Measurements from ENCODE around the gene SETBP1. TPM values are rescaled to one million over a fixed set of nuclear protein-coding genes. Genes with fewer than 3 reads are reported as not detected.
A peak's percentile ranks its signal among the peaks of the same experiment; 100 is the strongest.

SETBP1 gene
- total RNA-seq, 1 experiment from 2014 or later: 9.6 TPM

DNA sequence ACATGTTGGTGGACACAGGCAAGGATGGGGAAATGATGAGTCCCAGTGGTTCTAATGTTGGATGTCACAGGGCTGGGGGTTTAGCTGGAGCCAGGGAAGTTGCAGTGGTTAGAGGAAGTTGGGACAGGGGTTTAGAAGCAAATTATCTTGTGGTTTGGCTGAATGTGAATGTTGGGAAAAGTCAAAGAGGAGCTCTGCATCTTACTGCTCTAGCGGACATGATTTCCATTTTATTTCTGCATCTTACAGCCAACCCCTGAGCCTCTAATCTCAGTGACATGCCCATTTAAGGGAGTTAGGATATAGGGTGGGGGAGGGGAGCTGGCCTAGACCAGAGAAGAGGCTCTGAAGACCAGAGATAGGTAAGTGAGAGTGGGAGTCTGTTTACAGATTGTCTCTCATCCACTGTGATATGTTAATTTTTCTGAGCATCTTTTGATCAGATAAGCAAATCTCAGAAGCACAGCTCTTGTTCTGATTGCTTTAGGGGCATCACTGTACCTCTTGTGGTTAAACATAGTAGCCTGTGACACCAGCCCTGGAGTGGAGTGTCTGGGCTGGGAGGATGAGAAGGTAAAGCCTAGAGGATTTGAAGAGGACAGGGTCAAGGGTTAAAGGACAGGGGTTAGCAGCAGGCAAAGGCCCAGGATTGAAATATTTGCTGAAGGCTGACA lies 43.6 kb downstream of the SETBP1 start:
- ATAC-seq (peak; percentile 36; the same call in 1 of the 2 replicates), DNase-seq (ENCODE audit: low spot score) (no peak)
- ChIA-PET CTCF (interaction anchor here (0.8 to 1.4 kb wide), 2 partner anchors 9 to 45 kb away, joined by 3 read pairs; no protein-coding TSS in a partner anchor), POLR2A (no interaction called here)
- TF ChIP-seq, protein P1, sequence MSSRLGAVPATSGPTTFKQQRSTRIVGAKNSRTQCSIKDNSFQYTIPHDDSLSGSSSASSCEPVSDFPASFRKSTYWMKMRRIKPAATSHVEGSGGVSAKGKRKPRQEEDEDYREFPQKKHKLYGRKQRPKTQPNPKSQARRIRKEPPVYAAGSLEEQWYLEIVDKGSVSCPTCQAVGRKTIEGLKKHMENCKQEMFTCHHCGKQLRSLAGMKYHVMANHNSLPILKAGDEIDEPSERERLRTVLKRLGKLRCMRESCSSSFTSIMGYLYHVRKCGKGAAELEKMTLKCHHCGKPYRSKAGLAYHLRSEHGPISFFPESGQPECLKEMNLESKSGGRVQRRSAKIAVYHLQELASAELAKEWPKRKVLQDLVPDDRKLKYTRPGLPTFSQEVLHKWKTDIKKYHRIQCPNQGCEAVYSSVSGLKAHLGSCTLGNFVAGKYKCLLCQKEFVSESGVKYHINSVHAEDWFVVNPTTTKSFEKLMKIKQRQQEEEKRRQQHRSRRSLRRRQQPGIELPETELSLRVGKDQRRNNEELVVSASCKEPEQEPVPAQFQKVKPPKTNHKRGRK (CRISPR knock-in tag; IDR thresholded peaks at IDR 0.05; ENCODE audit: borderline replicate concordance): no peak
- TF ChIP-seq ZNF317 (CRISPR knock-in tag; IDR thresholded peaks at IDR 0.05; ENCODE audit: borderline replicate concordance, low read depth): no peak
- TF ChIP-seq SMAD3 (CRISPR knock-in tag; IDR thresholded peaks at IDR 0.05; ENCODE audit: borderline replicate concordance): no peak
- TF ChIP-seq GABPB1 (CRISPR knock-in tag; IDR thresholded peaks at IDR 0.05): no peak
- no peak for TF ChIP-seq RORB (CRISPR knock-in tag; IDR thresholded peaks at IDR 0.05)
- TF ChIP-seq STAT6 (CRISPR knock-in tag; conservative IDR thresholded peaks at IDR 0.05; ENCODE audit: low read depth): no peak
- no peak for TF ChIP-seq HMGA2 (CRISPR knock-in tag; IDR thresholded peaks at IDR 0.05)
- TF ChIP-seq JUN (CRISPR knock-in tag; IDR thresholded peaks at IDR 0.05): no peak
- no peak for TF ChIP-seq FOXK1 (CRISPR knock-in tag; IDR thresholded peaks at IDR 0.05)
- no peak for TF ChIP-seq ZNF423 (CRISPR knock-in tag; IDR thresholded peaks at IDR 0.05)
- no peak for TF ChIP-seq ZNF263 (CRISPR knock-in tag; IDR thresholded peaks at IDR 0.05; ENCODE audit: low read depth)
- TF ChIP-seq NR3C1 (CRISPR knock-in tag; conservative IDR thresholded peaks at IDR 0.05; ENCODE audit: low read depth): no peak
- TF ChIP-seq CTCF (IDR thresholded peaks at IDR 0.05): no peak
- no peak for TF ChIP-seq SP1 (CRISPR knock-in tag; conservative IDR thresholded peaks at IDR 0.05)
- TF ChIP-seq, protein P2, sequence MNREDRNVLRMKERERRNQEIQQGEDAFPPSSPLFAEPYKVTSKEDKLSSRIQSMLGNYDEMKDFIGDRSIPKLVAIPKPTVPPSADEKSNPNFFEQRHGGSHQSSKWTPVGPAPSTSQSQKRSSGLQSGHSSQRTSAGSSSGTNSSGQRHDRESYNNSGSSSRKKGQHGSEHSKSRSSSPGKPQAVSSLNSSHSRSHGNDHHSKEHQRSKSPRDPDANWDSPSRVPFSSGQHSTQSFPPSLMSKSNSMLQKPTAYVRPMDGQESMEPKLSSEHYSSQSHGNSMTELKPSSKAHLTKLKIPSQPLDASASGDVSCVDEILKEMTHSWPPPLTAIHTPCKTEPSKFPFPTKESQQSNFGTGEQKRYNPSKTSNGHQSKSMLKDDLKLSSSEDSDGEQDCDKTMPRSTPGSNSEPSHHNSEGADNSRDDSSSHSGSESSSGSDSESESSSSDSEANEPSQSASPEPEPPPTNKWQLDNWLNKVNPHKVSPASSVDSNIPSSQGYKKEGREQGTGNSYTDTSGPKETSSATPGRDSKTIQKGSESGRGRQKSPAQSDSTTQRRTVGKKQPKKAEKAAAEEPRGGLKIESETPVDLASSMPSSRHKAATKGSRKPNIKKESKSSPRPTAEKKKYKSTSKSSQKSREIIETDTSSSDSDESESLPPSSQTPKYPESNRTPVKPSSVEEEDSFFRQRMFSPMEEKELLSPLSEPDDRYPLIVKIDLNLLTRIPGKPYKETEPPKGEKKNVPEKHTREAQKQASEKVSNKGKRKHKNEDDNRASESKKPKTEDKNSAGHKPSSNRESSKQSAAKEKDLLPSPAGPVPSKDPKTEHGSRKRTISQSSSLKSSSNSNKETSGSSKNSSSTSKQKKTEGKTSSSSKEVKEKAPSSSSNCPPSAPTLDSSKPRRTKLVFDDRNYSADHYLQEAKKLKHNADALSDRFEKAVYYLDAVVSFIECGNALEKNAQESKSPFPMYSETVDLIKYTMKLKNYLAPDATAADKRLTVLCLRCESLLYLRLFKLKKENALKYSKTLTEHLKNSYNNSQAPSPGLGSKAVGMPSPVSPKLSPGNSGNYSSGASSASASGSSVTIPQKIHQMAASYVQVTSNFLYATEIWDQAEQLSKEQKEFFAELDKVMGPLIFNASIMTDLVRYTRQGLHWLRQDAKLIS (CRISPR knock-in tag; IDR thresholded peaks at IDR 0.05; ENCODE audit: borderline replicate concordance): no peak
- TF ChIP-seq, protein P3, sequence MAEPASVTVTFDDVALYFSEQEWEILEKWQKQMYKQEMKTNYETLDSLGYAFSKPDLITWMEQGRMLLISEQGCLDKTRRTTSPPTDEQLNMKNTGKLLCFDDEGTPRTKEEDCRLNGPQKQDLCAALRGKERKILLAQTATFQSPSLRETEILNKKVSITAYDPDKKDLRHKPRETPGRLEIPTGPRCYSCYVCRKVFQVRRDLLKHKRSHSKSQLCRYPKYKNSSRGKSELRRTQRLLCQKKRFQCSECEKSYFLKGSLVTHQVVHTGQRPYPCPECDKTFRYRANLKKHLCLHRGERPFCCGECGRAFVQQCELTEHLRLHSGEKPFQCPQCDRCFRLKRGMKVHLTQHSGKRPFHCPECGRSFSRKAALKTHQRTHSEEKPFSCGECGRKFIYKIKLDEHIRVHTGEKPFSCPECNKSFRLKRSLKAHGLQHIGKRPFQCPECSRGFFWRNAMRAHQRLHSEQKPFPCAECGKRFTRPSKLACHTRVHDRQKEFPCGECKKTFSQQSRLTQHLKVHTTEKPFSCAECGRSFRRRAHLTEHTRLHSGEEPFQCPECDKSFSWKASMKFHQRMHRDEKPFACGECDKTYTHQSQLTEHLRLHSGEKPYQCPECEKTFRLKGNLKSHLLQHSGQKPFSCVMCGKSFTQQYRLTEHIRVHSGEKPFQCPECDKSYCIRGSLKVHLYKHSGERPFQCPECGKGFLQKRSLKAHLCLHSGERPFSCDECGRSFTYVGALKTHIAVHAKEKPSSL (CRISPR knock-in tag; conservative IDR thresholded peaks at IDR 0.05): no peak
- TF ChIP-seq OVOL2 (CRISPR knock-in tag; IDR thresholded peaks at IDR 0.05; ENCODE audit: borderline replicate concordance): no peak
- no peak for TF ChIP-seq ZNF532 (CRISPR knock-in tag; IDR thresholded peaks at IDR 0.05; ENCODE audit: borderline replicate concordance)
- Mint-ChIP-seq H3K4me1 (peaks cover 27% of the 10 kb centered on the region), H3K27me3 (ENCODE audit: low read depth) (no peaks in the 10 kb centered on the region), H3K9me3 (no peaks in the 10 kb centered on the region; the same call in 1 of the 2 replicates), H3K27ac (no peak overlapping the region), H3K4me3 (no peak overlapping the region), H3K36me3 (no peaks in the 10 kb centered on the region)
